IPS-11a (cell line): Measurements from ENCODE around the gene CNGA4.
"Not testable (repeated sequence)": the region's sequence is repeated elsewhere in the genome, so short reads cannot be mapped to it uniquely, and the experiment has no call there.

Source experiments
- H3K4me3 ChIP-seq: one replicate; pipeline ENCODE4 v1.5.1; 2013; ENCODE audit warnings: low read depth, low read length, control low read depth

CNGA4 gene

GRCh38 chr11:6260207-6260726 is 21.4 kb downstream of the CNGA4 start:
- no peak overlapping the region for H3K4me3 ChIP-seq

- H3K4me3 ChIP-seq, result no peak overlapping the region
Observed at GRCh38 chr11:6263662-6264061, 24.8 kb downstream of the CNGA4 start.

- H3K4me3 ChIP-seq, result no peak overlapping the region
Observed at GRCh38 chr11:6268820-6269219, 29.9 kb downstream of the CNGA4 start.

- no peak overlapping the region for H3K4me3 ChIP-seq
Observed at GRCh38 chr11:6269994-6270393, 31.1 kb downstream of the CNGA4 start.

GRCh38 chr11:6270584-6271246 is 31.8 kb downstream of the CNGA4 start:
- no peak overlapping the region for H3K4me3 ChIP-seq

- H3K4me3 ChIP-seq, result no peak overlapping the region
Observed at GRCh38 chr11:6271598-6271997, 32.7 kb downstream of the CNGA4 start.

- no peak overlapping the region for H3K4me3 ChIP-seq
Observed at GRCh38 chr11:6273188-6273587, 34.3 kb downstream of the CNGA4 start.

- not testable (repeated sequence) for H3K4me3 ChIP-seq
Observed at GRCh38 chr11:6280809-6281208, 41.9 kb downstream of the CNGA4 start.

GRCh38 chr11:6283453-6284023 is 44.6 kb downstream of the CNGA4 start:
- H3K4me3 ChIP-seq, result no peak overlapping the region

- H3K4me3 ChIP-seq, result no peak overlapping the region
Observed at GRCh38 chr11:6284250-6284649, 45.4 kb downstream of the CNGA4 start.

- no peak overlapping the region for H3K4me3 ChIP-seq
Observed at GRCh38 chr11:6285019-6285418, 46.1 kb downstream of the CNGA4 start.
